GM12878 (cell line): ENCODE measurements around the gene GRIFIN. TPM values are rescaled to one million over a fixed set of nuclear protein-coding genes. Genes with fewer than 3 reads are reported as not detected.

Experiments used
- ASH2L ChIP-seq: fragments of 300-600, 200-600 bp; sonication (generic); IDR thresholded peaks from 2 replicates; pipeline ENCODE4 v1.6.1; 2017; ENCODE audit warnings: low read depth, mild to moderate bottlenecking, borderline replicate concordance
- CHD1 ChIP-seq: IDR thresholded peaks from 2 replicates; pipeline ENCODE4 v1.6.1; 2012; ENCODE audit warnings: low read depth, low read length, improper control_type of control experiment
- CHD2 ChIP-seq: IDR thresholded peaks from 2 replicates; pipeline ENCODE4 v1.6.1; 2011; ENCODE audit warnings: low read depth, low read length, improper control_type of control experiment, borderline replicate concordance
- CREB1 ChIP-seq: IDR thresholded peaks from 2 replicates; pipeline ENCODE4 v1.6.1; 2012; ENCODE audit warnings: low read depth, mild to moderate bottlenecking, inconsistent platforms
- EZH2 ChIP-seq: IDR thresholded peaks from 2 replicates; pipeline ENCODE4 v1.6.1; 2012; ENCODE audit warnings: low read depth, mild to moderate bottlenecking, control low read depth, inconsistent platforms, low read length, borderline replicate concordance; ENCODE audit not compliant: control insufficient read depth
- IKZF2 ChIP-seq, 2 experiments: fragments of 450-650 bp; IDR thresholded peaks; 2 replicates each; pipeline ENCODE4 v1.6.1; 2017; ENCODE audit warnings: mild to moderate bottlenecking in 2 of 2, moderate library complexity in 2 of 2
- JUNB ChIP-seq: IDR thresholded peaks from 2 replicates; pipeline ENCODE4 v1.6.1; 2016; ENCODE audit warnings: antibody characterized with exemption, mild to moderate bottlenecking
- LARP7 ChIP-seq: fragments of 450-650 bp; IDR thresholded peaks from 2 replicates; pipeline ENCODE4 v1.6.1; 2017; ENCODE audit warnings: mild to moderate bottlenecking
- MTA3 ChIP-seq: IDR thresholded peaks from 2 replicates; pipeline ENCODE4 v1.6.1; 2012; ENCODE audit warnings: low read length, inconsistent platforms, borderline replicate concordance
- NFYA ChIP-seq: IDR thresholded peaks from 2 replicates; pipeline ENCODE4 v1.6.1; 2011; ENCODE audit warnings: low read depth, mild to moderate bottlenecking, low read length, improper control_type of control experiment, borderline replicate concordance
- RBBP5 ChIP-seq: fragments of 200-600 bp; sonication (generic); conservative IDR thresholded peaks from 2 replicates; pipeline ENCODE4 v1.6.1; 2016
- SMARCA5 ChIP-seq: fragments of 450-650 bp; IDR thresholded peaks from 2 replicates; pipeline ENCODE4 v1.6.1; 2017; ENCODE audit warnings: mild to moderate bottlenecking
- TCF3 ChIP-seq: IDR thresholded peaks from 2 replicates; pipeline ENCODE4 v1.6.1; 2012; ENCODE audit warnings: low read depth, mild to moderate bottlenecking, low read length, borderline replicate concordance; ENCODE audit not compliant: insufficient read depth
- ZNF622 ChIP-seq: fragments of 450-650 bp; IDR thresholded peaks from 2 replicates; pipeline ENCODE4 v1.6.1; 2017; ENCODE audit warnings: mild to moderate bottlenecking, inconsistent platforms
- polyA plus RNA-seq, 11 experiments: library from polyadenylated mRNA; depleted of rRNA in 4 of 11; unstranded in 6 of 11; stranded (reverse) in 5 of 11; fragments of >200 nt; fragmentation: Nextera tagmentation in 4 of 11; fragmentation: Illumina TruSeq in 1 of 11; extraction: Ambion mirVana in 4 of 11; extraction: Trizol in 1 of 11; gene quantifications; 1 replicate in 1 of 11; 2 replicates in 10 of 11; pipeline versions ENCODE4 v1.2.1 to v1.2.3, GENCODE V29; 2011 to 2016; ENCODE audit warnings: inconsistent platforms in 2 of 11, missing spikeins in 2 of 11, low read depth in 1 of 11
- total RNA-seq, 4 experiments: library from RNA; depleted of rRNA in 3 of 4; stranded (reverse); fragments of >200 nt in 3 of 4; fragmentation: Illumina TruSeq in 1 of 4; extraction: Trizol in 1 of 4; gene quantifications; 2 replicates each; pipeline versions ENCODE4 v1.2.1 to v1.2.3, GENCODE V29; 2013 to 2021
- TF ChIP-seq, protein P1 (sequence below): fragments of 450-650 bp; IDR thresholded peaks from 2 replicates; pipeline ENCODE4 v1.6.1; 2018; ENCODE audit warnings: mild to moderate bottlenecking, low read depth, moderate library complexity; ENCODE audit not compliant: partially characterized antibody
- TF ChIP-seq, protein P2 (sequence below): IDR thresholded peaks from 2 replicates; pipeline ENCODE4 v1.6.1; 2012; ENCODE audit warnings: low read depth, low read length, improper control_type of control experiment
- TF ChIP-seq, protein P3 (sequence below): fragments of 450-650 bp; conservative IDR thresholded peaks from 2 replicates; pipeline ENCODE4 v1.6.1; 2017; ENCODE audit warnings: mild to moderate bottlenecking, moderate library complexity
- TF ChIP-seq, protein P4 (sequence below): IDR thresholded peaks from 2 replicates; pipeline ENCODE4 v1.6.1; 2011; ENCODE audit warnings: mild to moderate bottlenecking, low read depth, low read length, moderate library complexity; ENCODE audit not compliant: insufficient replicate concordance
- TF ChIP-seq, protein P5 (sequence below): IDR thresholded peaks from 2 replicates; pipeline ENCODE4 v1.6.1; 2012; ENCODE audit warnings: low read length, inconsistent platforms
- TF ChIP-seq, protein P6 (sequence below), 3 experiments: IDR thresholded peaks in 2 of 3; conservative IDR thresholded peaks in 1 of 3; 2 replicates each; pipeline ENCODE4 v1.5.1; 2011; ENCODE audit warnings: low read depth in 3 of 3, low read length in 3 of 3, mild to moderate bottlenecking in 3 of 3, control low read depth in 2 of 3, moderate library complexity in 2 of 3, inconsistent platforms in 1 of 3, mixed read lengths in 1 of 3; ENCODE audit not compliant: control insufficient read depth in 2 of 3, insufficient read depth in 1 of 3; ENCODE audit errors: extremely low read depth in 1 of 3

GRIFIN gene
- total and polyA plus RNA-seq, 10 of the 15 experiments (the other 5 are each of a cell fraction or from before 2014, with no cell fraction given), result not detected

DNA sequence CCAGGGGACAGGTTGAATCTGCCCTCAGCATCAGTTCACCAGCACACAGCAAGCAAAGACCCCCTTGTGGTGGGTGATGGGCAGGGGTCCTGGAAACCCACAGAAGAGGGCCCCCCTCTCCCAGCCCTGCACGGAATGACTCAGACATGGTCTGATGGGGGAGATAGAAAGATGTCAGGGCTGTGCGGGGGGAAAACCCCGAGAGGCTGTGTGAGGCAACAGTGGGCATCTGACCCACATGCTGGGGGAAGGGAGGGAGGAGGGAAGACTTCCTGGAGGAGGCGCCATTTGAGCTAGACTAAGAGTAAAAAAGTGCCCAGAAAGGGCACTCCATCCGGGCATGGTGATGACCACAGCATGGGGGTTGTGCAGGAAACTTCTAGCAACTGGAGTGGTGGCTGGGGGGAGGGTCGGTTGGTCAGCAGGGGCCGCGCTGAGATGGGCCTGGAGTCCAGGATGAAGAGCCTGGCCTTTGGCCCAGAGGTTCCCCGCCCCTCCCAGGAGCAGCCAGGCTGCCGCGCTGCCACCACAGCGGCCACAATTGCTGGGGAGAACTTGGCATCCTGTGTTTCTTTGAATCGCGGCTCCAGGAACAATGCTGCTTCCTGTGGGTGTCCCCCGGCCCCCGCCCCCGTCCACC, 45.9 kb upstream of the GRIFIN start (continued):
- TF ChIP-seq, protein P1, sequence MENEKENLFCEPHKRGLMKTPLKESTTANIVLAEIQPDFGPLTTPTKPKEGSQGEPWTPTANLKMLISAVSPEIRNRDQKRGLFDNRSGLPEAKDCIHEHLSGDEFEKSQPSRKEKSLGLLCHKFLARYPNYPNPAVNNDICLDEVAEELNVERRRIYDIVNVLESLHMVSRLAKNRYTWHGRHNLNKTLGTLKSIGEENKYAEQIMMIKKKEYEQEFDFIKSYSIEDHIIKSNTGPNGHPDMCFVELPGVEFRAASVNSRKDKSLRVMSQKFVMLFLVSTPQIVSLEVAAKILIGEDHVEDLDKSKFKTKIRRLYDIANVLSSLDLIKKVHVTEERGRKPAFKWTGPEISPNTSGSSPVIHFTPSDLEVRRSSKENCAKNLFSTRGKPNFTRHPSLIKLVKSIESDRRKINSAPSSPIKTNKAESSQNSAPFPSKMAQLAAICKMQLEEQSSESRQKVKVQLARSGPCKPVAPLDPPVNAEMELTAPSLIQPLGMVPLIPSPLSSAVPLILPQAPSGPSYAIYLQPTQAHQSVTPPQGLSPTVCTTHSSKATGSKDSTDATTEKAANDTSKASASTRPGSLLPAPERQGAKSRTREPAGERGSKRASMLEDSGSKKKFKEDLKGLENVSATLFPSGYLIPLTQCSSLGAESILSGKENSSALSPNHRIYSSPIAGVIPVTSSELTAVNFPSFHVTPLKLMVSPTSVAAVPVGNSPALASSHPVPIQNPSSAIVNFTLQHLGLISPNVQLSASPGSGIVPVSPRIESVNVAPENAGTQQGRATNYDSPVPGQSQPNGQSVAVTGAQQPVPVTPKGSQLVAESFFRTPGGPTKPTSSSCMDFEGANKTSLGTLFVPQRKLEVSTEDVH, result no peak
- no peak for TF ChIP-seq ASH2L
- TF ChIP-seq, protein P2, sequence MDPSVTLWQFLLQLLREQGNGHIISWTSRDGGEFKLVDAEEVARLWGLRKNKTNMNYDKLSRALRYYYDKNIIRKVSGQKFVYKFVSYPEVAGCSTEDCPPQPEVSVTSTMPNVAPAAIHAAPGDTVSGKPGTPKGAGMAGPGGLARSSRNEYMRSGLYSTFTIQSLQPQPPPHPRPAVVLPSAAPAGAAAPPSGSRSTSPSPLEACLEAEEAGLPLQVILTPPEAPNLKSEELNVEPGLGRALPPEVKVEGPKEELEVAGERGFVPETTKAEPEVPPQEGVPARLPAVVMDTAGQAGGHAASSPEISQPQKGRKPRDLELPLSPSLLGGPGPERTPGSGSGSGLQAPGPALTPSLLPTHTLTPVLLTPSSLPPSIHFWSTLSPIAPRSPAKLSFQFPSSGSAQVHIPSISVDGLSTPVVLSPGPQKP, result no peak
- no peak for TF ChIP-seq CHD2
- no peak for TF ChIP-seq CREB1
- TF ChIP-seq JUNB, result peak; percentile 63
- TF ChIP-seq, protein P3, sequence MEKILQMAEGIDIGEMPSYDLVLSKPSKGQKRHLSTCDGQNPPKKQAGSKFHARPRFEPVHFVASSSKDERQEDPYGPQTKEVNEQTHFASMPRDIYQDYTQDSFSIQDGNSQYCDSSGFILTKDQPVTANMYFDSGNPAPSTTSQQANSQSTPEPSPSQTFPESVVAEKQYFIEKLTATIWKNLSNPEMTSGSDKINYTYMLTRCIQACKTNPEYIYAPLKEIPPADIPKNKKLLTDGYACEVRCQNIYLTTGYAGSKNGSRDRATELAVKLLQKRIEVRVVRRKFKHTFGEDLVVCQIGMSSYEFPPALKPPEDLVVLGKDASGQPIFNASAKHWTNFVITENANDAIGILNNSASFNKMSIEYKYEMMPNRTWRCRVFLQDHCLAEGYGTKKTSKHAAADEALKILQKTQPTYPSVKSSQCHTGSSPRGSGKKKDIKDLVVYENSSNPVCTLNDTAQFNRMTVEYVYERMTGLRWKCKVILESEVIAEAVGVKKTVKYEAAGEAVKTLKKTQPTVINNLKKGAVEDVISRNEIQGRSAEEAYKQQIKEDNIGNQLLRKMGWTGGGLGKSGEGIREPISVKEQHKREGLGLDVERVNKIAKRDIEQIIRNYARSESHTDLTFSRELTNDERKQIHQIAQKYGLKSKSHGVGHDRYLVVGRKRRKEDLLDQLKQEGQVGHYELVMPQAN, result no peak
- 0 out of 4 replicates have a peak, but pooled peaks have one; percentile 13 to 36 for TF ChIP-seq IKZF2 (IDR thresholded peaks at IDR 0.05)
- no peak for TF ChIP-seq NFYA
- TF ChIP-seq, protein P4, sequence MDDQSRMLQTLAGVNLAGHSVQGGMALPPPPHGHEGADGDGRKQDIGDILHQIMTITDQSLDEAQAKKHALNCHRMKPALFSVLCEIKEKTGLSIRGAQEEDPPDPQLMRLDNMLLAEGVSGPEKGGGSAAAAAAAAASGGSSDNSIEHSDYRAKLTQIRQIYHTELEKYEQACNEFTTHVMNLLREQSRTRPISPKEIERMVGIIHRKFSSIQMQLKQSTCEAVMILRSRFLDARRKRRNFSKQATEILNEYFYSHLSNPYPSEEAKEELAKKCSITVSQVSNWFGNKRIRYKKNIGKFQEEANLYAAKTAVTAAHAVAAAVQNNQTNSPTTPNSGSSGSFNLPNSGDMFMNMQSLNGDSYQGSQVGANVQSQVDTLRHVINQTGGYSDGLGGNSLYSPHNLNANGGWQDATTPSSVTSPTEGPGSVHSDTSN, result no peak
- TF ChIP-seq, protein P5, sequence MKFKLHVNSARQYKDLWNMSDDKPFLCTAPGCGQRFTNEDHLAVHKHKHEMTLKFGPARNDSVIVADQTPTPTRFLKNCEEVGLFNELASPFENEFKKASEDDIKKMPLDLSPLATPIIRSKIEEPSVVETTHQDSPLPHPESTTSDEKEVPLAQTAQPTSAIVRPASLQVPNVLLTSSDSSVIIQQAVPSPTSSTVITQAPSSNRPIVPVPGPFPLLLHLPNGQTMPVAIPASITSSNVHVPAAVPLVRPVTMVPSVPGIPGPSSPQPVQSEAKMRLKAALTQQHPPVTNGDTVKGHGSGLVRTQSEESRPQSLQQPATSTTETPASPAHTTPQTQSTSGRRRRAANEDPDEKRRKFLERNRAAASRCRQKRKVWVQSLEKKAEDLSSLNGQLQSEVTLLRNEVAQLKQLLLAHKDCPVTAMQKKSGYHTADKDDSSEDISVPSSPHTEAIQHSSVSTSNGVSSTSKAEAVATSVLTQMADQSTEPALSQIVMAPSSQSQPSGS, result no peak
- no peak for TF ChIP-seq RBBP5
- TF ChIP-seq LARP7, result no peak
- TF ChIP-seq ZNF622, result no peak
- TF ChIP-seq EZH2, result no peak
- TF ChIP-seq MTA3, result peak; percentile 37; the same call in 1 of the 2 replicates
- peak; percentile 75 for TF ChIP-seq SMARCA5
- no peak for TF ChIP-seq TCF3
- no peak for TF ChIP-seq CHD1
- TF ChIP-seq, protein P6, sequence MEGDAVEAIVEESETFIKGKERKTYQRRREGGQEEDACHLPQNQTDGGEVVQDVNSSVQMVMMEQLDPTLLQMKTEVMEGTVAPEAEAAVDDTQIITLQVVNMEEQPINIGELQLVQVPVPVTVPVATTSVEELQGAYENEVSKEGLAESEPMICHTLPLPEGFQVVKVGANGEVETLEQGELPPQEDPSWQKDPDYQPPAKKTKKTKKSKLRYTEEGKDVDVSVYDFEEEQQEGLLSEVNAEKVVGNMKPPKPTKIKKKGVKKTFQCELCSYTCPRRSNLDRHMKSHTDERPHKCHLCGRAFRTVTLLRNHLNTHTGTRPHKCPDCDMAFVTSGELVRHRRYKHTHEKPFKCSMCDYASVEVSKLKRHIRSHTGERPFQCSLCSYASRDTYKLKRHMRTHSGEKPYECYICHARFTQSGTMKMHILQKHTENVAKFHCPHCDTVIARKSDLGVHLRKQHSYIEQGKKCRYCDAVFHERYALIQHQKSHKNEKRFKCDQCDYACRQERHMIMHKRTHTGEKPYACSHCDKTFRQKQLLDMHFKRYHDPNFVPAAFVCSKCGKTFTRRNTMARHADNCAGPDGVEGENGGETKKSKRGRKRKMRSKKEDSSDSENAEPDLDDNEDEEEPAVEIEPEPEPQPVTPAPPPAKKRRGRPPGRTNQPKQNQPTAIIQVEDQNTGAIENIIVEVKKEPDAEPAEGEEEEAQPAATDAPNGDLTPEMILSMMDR (IDR thresholded peaks at IDR 0.05 in 2 of 3, conservative IDR thresholded peaks at IDR 0.05 in 1 of 3; ENCODE audit: control insufficient read depth in 2 of 3, extremely low read depth in 1 of 3, insufficient read depth in 1 of 3, low read depth in 3 of 3, low read length in 3 of 3), result no peak
